GM12892 (cell line): ENCODE measurements around the gene TMEM45A.

Source experiments
- POLR2A ChIP-seq: IDR thresholded peaks from 2 replicates; pipeline ENCODE4 v1.6.1; 2011; ENCODE audit warnings: low read depth, low read length, control low read depth
- POLR2AphosphoS5 ChIP-seq: IDR thresholded peaks from 2 replicates; pipeline ENCODE4 v1.6.1; 2011; ENCODE audit warnings: low read depth, low read length, control low read depth
- TAF1 ChIP-seq: IDR thresholded peaks from 2 replicates; pipeline ENCODE4 v1.6.1; 2011; ENCODE audit warnings: low read depth, mild to moderate bottlenecking, control low read depth, low read length, borderline replicate concordance

DNA sequence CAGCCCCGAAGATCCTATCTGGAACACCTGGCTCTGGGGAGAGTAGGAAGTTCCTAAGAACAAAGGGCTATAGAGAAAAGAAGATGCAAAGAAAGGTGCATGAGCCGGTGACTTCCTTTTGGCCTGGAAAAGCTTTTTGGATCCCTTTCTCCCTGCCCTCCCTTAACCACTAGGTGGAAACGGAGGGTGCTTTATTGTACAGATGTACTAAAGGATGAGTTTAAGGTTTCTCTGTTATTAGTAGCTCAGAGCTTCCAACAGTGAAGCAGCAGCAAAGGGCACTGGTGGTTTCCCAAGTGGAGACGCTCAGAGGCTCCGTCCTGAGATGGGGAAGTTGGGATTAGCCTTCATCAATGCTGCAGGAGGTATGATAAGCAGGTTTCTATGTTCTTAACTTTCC lies 111.0 kb downstream of the TMEM45A start:
- no peak for TF ChIP-seq TAF1
- TF ChIP-seq POLR2A = no peak
- TF ChIP-seq POLR2AphosphoS5 = no peak
